ENCODE data around the gene AKR1D1. TPM values are rescaled to one million over a fixed set of nuclear protein-coding genes. Genes with fewer than 3 reads are reported as not detected.

AKR1D1 gene
- total and polyA plus RNA-seq, 2 of the 13 experiments (the other 11 are each of a cell fraction or from before 2014, with no cell fraction given): 6.9 to 37.0 TPM

GRCh38 chr7:138049505-138050116 lies 26.6 kb upstream of the AKR1D1 start (continued):
- TF ChIP-seq THAP7 (CRISPR knock-in tag; IDR thresholded peaks at IDR 0.05): no peak
- no peak for TF ChIP-seq ARID2 (CRISPR knock-in tag; IDR thresholded peaks at IDR 0.05; ENCODE audit: borderline replicate concordance)
- TF ChIP-seq NPAS2 (CRISPR knock-in tag; IDR thresholded peaks at IDR 0.05; ENCODE audit: borderline replicate concordance): no peak
- TF ChIP-seq ZNF710 (CRISPR knock-in tag; IDR thresholded peaks at IDR 0.05; ENCODE audit: borderline replicate concordance): no peak
- TF ChIP-seq, protein P1, sequence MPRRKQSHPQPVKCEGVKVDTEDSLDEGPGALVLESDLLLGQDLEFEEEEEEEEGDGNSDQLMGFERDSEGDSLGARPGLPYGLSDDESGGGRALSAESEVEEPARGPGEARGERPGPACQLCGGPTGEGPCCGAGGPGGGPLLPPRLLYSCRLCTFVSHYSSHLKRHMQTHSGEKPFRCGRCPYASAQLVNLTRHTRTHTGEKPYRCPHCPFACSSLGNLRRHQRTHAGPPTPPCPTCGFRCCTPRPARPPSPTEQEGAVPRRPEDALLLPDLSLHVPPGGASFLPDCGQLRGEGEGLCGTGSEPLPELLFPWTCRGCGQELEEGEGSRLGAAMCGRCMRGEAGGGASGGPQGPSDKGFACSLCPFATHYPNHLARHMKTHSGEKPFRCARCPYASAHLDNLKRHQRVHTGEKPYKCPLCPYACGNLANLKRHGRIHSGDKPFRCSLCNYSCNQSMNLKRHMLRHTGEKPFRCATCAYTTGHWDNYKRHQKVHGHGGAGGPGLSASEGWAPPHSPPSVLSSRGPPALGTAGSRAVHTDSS (CRISPR knock-in tag; conservative IDR thresholded peaks at IDR 0.05): no peak
- peak; percentile 90 for TF ChIP-seq RARA (CRISPR knock-in tag; IDR thresholded peaks at IDR 0.05)
- no peak for TF ChIP-seq RBM22 (optimal IDR thresholded peaks at IDR 0.05; ENCODE audit: low read length)
- no peak for TF ChIP-seq ZNF788 (CRISPR knock-in tag; IDR thresholded peaks at IDR 0.05; ENCODE audit: borderline replicate concordance)
- TF ChIP-seq, protein P2, sequence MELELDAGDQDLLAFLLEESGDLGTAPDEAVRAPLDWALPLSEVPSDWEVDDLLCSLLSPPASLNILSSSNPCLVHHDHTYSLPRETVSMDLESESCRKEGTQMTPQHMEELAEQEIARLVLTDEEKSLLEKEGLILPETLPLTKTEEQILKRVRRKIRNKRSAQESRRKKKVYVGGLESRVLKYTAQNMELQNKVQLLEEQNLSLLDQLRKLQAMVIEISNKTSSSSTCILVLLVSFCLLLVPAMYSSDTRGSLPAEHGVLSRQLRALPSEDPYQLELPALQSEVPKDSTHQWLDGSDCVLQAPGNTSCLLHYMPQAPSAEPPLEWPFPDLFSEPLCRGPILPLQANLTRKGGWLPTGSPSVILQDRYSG (CRISPR knock-in tag; IDR thresholded peaks at IDR 0.05): no peak
- TF ChIP-seq HES4 (CRISPR knock-in tag; IDR thresholded peaks at IDR 0.05; ENCODE audit: borderline replicate concordance): no peak
- no peak for TF ChIP-seq TAF15 (IDR thresholded peaks at IDR 0.05; ENCODE audit: low read depth, low read length, poor library complexity, severe bottlenecking)
- TF ChIP-seq TP53 (CRISPR knock-in tag; conservative IDR thresholded peaks at IDR 0.05): no peak
- TF ChIP-seq, protein P3, sequence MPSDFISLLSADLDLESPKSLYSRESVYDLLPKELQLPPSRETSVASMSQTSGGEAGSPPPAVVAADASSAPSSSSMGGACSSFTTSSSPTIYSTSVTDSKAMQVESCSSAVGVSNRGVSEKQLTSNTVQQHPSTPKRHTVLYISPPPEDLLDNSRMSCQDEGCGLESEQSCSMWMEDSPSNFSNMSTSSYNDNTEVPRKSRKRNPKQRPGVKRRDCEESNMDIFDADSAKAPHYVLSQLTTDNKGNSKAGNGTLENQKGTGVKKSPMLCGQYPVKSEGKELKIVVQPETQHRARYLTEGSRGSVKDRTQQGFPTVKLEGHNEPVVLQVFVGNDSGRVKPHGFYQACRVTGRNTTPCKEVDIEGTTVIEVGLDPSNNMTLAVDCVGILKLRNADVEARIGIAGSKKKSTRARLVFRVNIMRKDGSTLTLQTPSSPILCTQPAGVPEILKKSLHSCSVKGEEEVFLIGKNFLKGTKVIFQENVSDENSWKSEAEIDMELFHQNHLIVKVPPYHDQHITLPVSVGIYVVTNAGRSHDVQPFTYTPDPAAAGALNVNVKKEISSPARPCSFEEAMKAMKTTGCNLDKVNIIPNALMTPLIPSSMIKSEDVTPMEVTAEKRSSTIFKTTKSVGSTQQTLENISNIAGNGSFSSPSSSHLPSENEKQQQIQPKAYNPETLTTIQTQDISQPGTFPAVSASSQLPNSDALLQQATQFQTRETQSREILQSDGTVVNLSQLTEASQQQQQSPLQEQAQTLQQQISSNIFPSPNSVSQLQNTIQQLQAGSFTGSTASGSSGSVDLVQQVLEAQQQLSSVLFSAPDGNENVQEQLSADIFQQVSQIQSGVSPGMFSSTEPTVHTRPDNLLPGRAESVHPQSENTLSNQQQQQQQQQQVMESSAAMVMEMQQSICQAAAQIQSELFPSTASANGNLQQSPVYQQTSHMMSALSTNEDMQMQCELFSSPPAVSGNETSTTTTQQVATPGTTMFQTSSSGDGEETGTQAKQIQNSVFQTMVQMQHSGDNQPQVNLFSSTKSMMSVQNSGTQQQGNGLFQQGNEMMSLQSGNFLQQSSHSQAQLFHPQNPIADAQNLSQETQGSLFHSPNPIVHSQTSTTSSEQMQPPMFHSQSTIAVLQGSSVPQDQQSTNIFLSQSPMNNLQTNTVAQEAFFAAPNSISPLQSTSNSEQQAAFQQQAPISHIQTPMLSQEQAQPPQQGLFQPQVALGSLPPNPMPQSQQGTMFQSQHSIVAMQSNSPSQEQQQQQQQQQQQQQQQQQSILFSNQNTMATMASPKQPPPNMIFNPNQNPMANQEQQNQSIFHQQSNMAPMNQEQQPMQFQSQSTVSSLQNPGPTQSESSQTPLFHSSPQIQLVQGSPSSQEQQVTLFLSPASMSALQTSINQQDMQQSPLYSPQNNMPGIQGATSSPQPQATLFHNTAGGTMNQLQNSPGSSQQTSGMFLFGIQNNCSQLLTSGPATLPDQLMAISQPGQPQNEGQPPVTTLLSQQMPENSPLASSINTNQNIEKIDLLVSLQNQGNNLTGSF (CRISPR knock-in tag; IDR thresholded peaks at IDR 0.05): no peak
- TF ChIP-seq ZNF839 (CRISPR knock-in tag; IDR thresholded peaks at IDR 0.05; ENCODE audit: borderline replicate concordance): no peak
- TF ChIP-seq, protein P4, sequence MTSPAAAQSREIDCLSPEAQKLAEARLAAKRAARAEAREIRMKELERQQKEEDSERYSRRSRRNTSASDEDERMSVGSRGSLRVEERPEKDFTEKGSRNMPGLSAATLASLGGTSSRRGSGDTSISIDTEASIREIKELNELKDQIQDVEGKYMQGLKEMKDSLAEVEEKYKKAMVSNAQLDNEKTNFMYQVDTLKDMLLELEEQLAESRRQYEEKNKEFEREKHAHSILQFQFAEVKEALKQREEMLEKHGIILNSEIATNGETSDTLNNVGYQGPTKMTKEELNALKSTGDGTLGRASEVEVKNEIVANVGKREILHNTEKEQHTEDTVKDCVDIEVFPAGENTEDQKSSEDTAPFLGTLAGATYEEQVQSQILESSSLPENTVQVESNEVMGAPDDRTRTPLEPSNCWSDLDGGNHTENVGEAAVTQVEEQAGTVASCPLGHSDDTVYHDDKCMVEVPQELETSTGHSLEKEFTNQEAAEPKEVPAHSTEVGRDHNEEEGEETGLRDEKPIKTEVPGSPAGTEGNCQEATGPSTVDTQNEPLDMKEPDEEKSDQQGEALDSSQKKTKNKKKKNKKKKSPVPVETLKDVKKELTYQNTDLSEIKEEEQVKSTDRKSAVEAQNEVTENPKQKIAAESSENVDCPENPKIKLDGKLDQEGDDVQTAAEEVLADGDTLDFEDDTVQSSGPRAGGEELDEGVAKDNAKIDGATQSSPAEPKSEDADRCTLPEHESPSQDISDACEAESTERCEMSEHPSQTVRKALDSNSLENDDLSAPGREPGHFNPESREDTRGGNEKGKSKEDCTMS (CRISPR knock-in tag; conservative IDR thresholded peaks at IDR 0.05): no peak

Measured in HepG2 (cell line).